ENCODE measurements around the gene FAM114A2. TPM values are rescaled to one million over a fixed set of nuclear protein-coding genes. Genes with fewer than 3 reads are reported as not detected.

Gene FAM114A2
- total RNA-seq, 1 donor from 2014 or later, result 29.7 TPM

GRCh38 chr5:153979028-153979783, 59.5 kb downstream of the FAM114A2 start:
- H3K36me3 Mint-ChIP-seq (ENCODE audit: low read depth, unreplicated experiment), result no peaks in the 10 kb centered on the region
- no peak overlapping the region for H3K4me3 ChIP-seq (ENCODE audit: insufficient read depth, low read depth, low read length)
- H3K4me3 Mint-ChIP-seq (ENCODE audit: unreplicated experiment), result no peak overlapping the region
- H3K9me3 Mint-ChIP-seq (ENCODE audit: unreplicated experiment), result no peaks in the 10 kb centered on the region
- no peaks in the 10 kb centered on the region for H3K4me1 ChIP-seq (ENCODE audit: insufficient read depth, low read length)
- peaks cover 34% of the 10 kb centered on the region for H3K27me3 Mint-ChIP-seq (ENCODE audit: low read depth, unreplicated experiment)
- H2AFZ ChIP-seq (ENCODE audit: low read depth, low read length), result no peak overlapping the region
- H4K20me1 ChIP-seq (ENCODE audit: insufficient read depth, low read length), result no peaks in the 10 kb centered on the region
- H3K79me2 ChIP-seq (ENCODE audit: insufficient read depth, low read length), result no peaks in the 10 kb centered on the region
- H3K27ac Mint-ChIP-seq (ENCODE audit: unreplicated experiment), result no peak overlapping the region
- no peaks in the 10 kb centered on the region for H3K36me3 ChIP-seq (ENCODE audit: insufficient read depth, low read length)
- FAIRE-seq, result no peak
- no peak overlapping the region for H3K4me2 ChIP-seq (ENCODE audit: low read length)
- H3K27me3 ChIP-seq (ENCODE audit: insufficient read depth, low read length), result peaks cover 4% of the 10 kb centered on the region
- no peak overlapping the region for H3K9ac ChIP-seq (ENCODE audit: low read length)
- no peak for DNase-seq (ENCODE audit: low read depth)
- TF ChIP-seq, protein P1, sequence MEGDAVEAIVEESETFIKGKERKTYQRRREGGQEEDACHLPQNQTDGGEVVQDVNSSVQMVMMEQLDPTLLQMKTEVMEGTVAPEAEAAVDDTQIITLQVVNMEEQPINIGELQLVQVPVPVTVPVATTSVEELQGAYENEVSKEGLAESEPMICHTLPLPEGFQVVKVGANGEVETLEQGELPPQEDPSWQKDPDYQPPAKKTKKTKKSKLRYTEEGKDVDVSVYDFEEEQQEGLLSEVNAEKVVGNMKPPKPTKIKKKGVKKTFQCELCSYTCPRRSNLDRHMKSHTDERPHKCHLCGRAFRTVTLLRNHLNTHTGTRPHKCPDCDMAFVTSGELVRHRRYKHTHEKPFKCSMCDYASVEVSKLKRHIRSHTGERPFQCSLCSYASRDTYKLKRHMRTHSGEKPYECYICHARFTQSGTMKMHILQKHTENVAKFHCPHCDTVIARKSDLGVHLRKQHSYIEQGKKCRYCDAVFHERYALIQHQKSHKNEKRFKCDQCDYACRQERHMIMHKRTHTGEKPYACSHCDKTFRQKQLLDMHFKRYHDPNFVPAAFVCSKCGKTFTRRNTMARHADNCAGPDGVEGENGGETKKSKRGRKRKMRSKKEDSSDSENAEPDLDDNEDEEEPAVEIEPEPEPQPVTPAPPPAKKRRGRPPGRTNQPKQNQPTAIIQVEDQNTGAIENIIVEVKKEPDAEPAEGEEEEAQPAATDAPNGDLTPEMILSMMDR (IDR thresholded peaks at IDR 0.05; ENCODE audit: insufficient read depth, low read depth, low read length), result no peak
- no peak for TF ChIP-seq EZH2 (IDR thresholded peaks at IDR 0.05; ENCODE audit: insufficient read depth, low read length)
- no peaks in the 10 kb centered on the region for H3K9me3 ChIP-seq (ENCODE audit: insufficient read depth, low read depth, low read length)
- H3K27ac ChIP-seq (ENCODE audit: low read depth, low read length), result no peak overlapping the region
- peaks cover 3% of the 10 kb centered on the region for H3K4me1 Mint-ChIP-seq (ENCODE audit: low read depth, unreplicated experiment)

DNA sequence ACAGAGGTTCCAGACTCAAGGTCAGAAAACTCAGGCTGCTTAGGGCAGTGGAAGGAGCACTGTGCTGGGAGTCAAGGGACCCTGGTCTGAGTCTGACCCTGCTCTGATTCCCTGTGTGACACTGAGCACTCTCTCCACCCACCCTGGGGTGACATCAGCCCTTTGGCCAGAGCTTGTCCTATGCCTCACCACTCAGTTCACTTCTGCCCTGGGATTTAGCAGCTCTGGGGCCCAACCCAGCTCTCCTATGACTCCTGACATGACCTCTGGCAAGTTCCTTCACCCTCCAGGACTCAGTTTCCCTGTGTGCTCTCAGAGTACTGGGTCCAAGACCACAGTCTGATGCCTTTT, 63.9 kb downstream of the FAM114A2 start:
- no peak overlapping the region for H2AFZ ChIP-seq (ENCODE audit: low read depth, low read length)
- no peaks in the 10 kb centered on the region for H3K9me3 Mint-ChIP-seq (ENCODE audit: unreplicated experiment)
- TF ChIP-seq, protein P1 (IDR thresholded peaks at IDR 0.05; ENCODE audit: insufficient read depth, low read depth, low read length), result no peak
- TF ChIP-seq EZH2 (IDR thresholded peaks at IDR 0.05; ENCODE audit: insufficient read depth, low read length), result no peak
- H3K27me3 ChIP-seq (ENCODE audit: insufficient read depth, low read length), result peaks cover 6% of the 10 kb centered on the region
- no peaks in the 10 kb centered on the region for H4K20me1 ChIP-seq (ENCODE audit: insufficient read depth, low read length)
- FAIRE-seq (no peak), DNase-seq (ENCODE audit: low read depth) (no peak)
- H3K27ac ChIP-seq (ENCODE audit: low read depth, low read length), result no peak overlapping the region
- H3K4me1 Mint-ChIP-seq (ENCODE audit: low read depth, unreplicated experiment), result peaks cover 3% of the 10 kb centered on the region
- no peaks in the 10 kb centered on the region for H3K36me3 ChIP-seq (ENCODE audit: insufficient read depth, low read length)
- no peak overlapping the region for H3K4me3 Mint-ChIP-seq (ENCODE audit: unreplicated experiment)
- H3K4me2 ChIP-seq (ENCODE audit: low read length), result no peak overlapping the region
- H3K27ac Mint-ChIP-seq (ENCODE audit: unreplicated experiment), result peak overlapping the region; percentile 14
- no peaks in the 10 kb centered on the region for H3K4me1 ChIP-seq (ENCODE audit: insufficient read depth, low read length)
- no peaks in the 10 kb centered on the region for H3K9me3 ChIP-seq (ENCODE audit: insufficient read depth, low read depth, low read length)
- no peaks in the 10 kb centered on the region for H3K36me3 Mint-ChIP-seq (ENCODE audit: low read depth, unreplicated experiment)
- H3K4me3 ChIP-seq (ENCODE audit: insufficient read depth, low read depth, low read length), result no peak overlapping the region
- H3K27me3 Mint-ChIP-seq (ENCODE audit: low read depth, unreplicated experiment), result peaks cover 44% of the 10 kb centered on the region
- H3K9ac ChIP-seq (ENCODE audit: low read length), result no peak overlapping the region
- H3K79me2 ChIP-seq (ENCODE audit: insufficient read depth, low read length), result no peaks in the 10 kb centered on the region

DNA sequence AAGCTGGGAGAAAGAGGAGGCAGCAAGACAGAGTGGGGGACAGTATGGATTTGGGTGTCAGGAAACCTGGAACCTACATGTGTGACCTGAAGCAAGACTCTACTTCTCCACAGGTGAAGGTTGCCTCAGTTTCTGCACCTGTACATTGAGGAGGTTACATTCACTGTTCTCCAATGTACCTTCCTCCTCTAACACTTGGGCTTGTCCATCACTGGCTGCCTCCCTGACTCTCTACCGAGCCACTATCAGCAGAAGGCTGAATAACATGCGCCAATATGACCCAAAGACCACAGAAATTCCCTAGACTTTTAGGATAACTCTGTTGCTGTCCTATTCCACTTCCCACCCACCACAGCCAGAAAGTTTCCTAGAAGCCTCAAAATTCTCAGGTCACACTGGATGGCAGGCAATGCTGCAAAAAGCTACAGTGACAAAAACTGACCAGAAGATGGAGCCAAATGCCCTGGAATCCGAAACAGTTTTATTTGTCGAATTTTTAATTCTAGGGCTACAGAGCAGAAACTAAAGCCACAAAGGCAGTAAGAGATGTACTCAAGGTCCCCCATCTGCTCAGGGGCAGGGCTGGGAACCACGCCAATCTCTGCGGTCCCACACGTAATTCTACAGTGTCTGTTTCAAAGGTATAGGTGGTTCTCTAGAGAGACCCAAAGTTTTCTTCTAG, 64.4 kb downstream of the FAM114A2 start:
- Mint-ChIP-seq H3K9me3 (ENCODE audit: unreplicated experiment) (no peaks in the 10 kb centered on the region), H3K27ac (ENCODE audit: unreplicated experiment) (no peak overlapping the region), H3K4me3 (ENCODE audit: unreplicated experiment) (no peak overlapping the region), H3K4me1 (ENCODE audit: low read depth, unreplicated experiment) (peaks cover 3% of the 10 kb centered on the region), H3K27me3 (ENCODE audit: low read depth, unreplicated experiment) (peaks cover 45% of the 10 kb centered on the region), H3K36me3 (ENCODE audit: low read depth, unreplicated experiment) (no peaks in the 10 kb centered on the region)
- Histone ChIP-seq H3K4me1 (ENCODE audit: insufficient read depth, low read length) (no peaks in the 10 kb centered on the region), H3K79me2 (ENCODE audit: insufficient read depth, low read length) (no peaks in the 10 kb centered on the region), H3K4me3 (ENCODE audit: insufficient read depth, low read depth, low read length) (no peak overlapping the region), H2AFZ (ENCODE audit: low read depth, low read length) (no peak overlapping the region), H3K27me3 (ENCODE audit: insufficient read depth, low read length) (peaks cover 6% of the 10 kb centered on the region), H3K36me3 (ENCODE audit: insufficient read depth, low read length) (no peaks in the 10 kb centered on the region), H3K9ac (ENCODE audit: low read length) (no peak overlapping the region), H4K20me1 (ENCODE audit: insufficient read depth, low read length) (no peaks in the 10 kb centered on the region), H3K9me3 (ENCODE audit: insufficient read depth, low read depth, low read length) (no peaks in the 10 kb centered on the region), H3K27ac (ENCODE audit: low read depth, low read length) (no peak overlapping the region), H3K4me2 (ENCODE audit: low read length) (no peak overlapping the region)
- DNase-seq (ENCODE audit: low read depth) (no peak), FAIRE-seq (no peak)
- TF ChIP-seq, protein P1 (IDR thresholded peaks at IDR 0.05; ENCODE audit: insufficient read depth, low read depth, low read length), result peak; percentile 86
- no peak for TF ChIP-seq EZH2 (IDR thresholded peaks at IDR 0.05; ENCODE audit: insufficient read depth, low read length)
